Adrenal gland (tissue), 12 donors: ENCODE measurements around the gene LRRC9. TPM values are rescaled to one million over a fixed set of nuclear protein-coding genes. Genes with fewer than 3 reads are reported as not detected.

Source experiments
- DNase-seq, 7 donors: peaks; one replicate each; pipeline ENCODE4 v3.0.0-alpha.2; 2019 to 2020
- H3K27ac ChIP-seq, 5 donors: fragments of 200-600 bp; sonication (generic) in 4 of 5; 1 replicate in 3 of 5; 2 replicates in 2 of 5; pipeline versions ENCODE4 v1.5.1 to v1.8.0; 2016 to 2020; ENCODE audit warnings: mild to moderate bottlenecking in 1 of 5
- H3K27me3 ChIP-seq: fragments of 200-600 bp; 2 replicates; pipeline ENCODE4 v1.8.0; 2021
- H3K36me3 ChIP-seq, 2 donors: fragments of 200-600 bp; replicated peaks in 1 of 2; 1 replicate in 1 of 2; 2 replicates in 1 of 2; pipeline versions ENCODE4 v1.5.1 to v1.8.0; 2018 to 2022
- H3K4me1 ChIP-seq, 2 donors: fragments of 200-600 bp; replicated peaks in 1 of 2; 1 replicate in 1 of 2; 2 replicates in 1 of 2; pipeline versions ENCODE4 v1.5.1 to v1.8.0; 2018 to 2021
- H3K4me3 ChIP-seq, 4 donors: fragments of 200-600 bp; sonication (generic) in 3 of 4; one replicate each; pipeline ENCODE4 v1.5.1; 2016 to 2018
- H3K9me3 ChIP-seq, 3 donors: fragments of 200-600 bp; sonication (generic) in 1 of 3; replicated peaks in 1 of 3; 1 replicate in 2 of 3; 2 replicates in 1 of 3; pipeline versions ENCODE4 v1.5.1 to v1.8.0; 2016 to 2021
- POLR2A ChIP-seq, 2 donors: fragments of 450-650 bp; IDR thresholded peaks; one replicate each; pipeline ENCODE4 v1.6.1; 2017; ENCODE audit warnings: antibody characterized with exemption in 2 of 2, mild to moderate bottlenecking in 2 of 2, moderate library complexity in 1 of 2
- WGBS, 4 donors: extraction: QIAGEN DNeasy Blood & Tissue Kit in 2 of 4; methylation state at CpG; one replicate each; pipeline versions ENCODE4 v1.1.5 to v1.1.7; 2013 to 2017; 5-methylcytosine and 5-hydroxymethylcytosine counted together
- intact Hi-C, 2 donors: fragments of 100-400 bp; cut with DNase I; formaldehyde crosslinking; loops; one replicate each; pipeline versions ENCODE4 v1.14.1 to v1.15.0; 2022 to 2023
- polyA plus RNA-seq, 3 donors: library from polyadenylated mRNA; stranded (reverse); fragments of 200-250 nt in 2 of 3; fragments of 350-450 nt in 1 of 3; fragmentation: Illumina TruSeq in 1 of 3; extraction: RNeasy Lipid Tissue Mini Kit (QIAGEN cat#74804) in 1 of 3; gene quantifications; one replicate each; pipeline ENCODE4 v1.2.3, GENCODE V29; 2013 to 2014
- total RNA-seq, 9 donors: library from RNA; depleted of rRNA in 4 of 9; stranded (reverse); fragments of >200 nt in 4 of 9; fragments of 120-200 nt in 1 of 9; fragmentation: NEBNext Ultra II Directional in 1 of 9; extraction: Animal tissue kit (Norgen Biotek cat#: 25700) in 1 of 9; gene quantifications; one replicate each; pipeline versions ENCODE4 v1.1.0 to v1.2.4, GENCODE V29; 2013 to 2023
- TF ChIP-seq, protein P1 (sequence below), 6 experiments: fragments of 450-650 bp in 4 of 6; fragments of 200-600 bp in 2 of 6; sonication (generic) in 1 of 6; IDR thresholded peaks; 1 replicate in 5 of 6; 2 replicates in 1 of 6; pipeline versions ENCODE4 v1.5.1 to v1.8.0; 2016 to 2021; ENCODE audit warnings: antibody characterized with exemption in 6 of 6, mild to moderate bottlenecking in 2 of 6, moderate library complexity in 1 of 6
- donor health status: healthy with polysubstance abuse.
- donor health status: Bipolar disorder and iron deficiency.
- donor health status: DM: yes; HTN: yes; CAD: no.
- donor health status: DM: no; HTN: no; CAD: no.
- donor health status: DM: no; HTN: no; CAD: no.
- donor health status: DM: yes; HTN: yes; CAD: no.

LRRC9 gene
- total and polyA plus RNA-seq, 12 donors: 0.14 to 1.2 (median 0.65) TPM; not detected in 8

DNA sequence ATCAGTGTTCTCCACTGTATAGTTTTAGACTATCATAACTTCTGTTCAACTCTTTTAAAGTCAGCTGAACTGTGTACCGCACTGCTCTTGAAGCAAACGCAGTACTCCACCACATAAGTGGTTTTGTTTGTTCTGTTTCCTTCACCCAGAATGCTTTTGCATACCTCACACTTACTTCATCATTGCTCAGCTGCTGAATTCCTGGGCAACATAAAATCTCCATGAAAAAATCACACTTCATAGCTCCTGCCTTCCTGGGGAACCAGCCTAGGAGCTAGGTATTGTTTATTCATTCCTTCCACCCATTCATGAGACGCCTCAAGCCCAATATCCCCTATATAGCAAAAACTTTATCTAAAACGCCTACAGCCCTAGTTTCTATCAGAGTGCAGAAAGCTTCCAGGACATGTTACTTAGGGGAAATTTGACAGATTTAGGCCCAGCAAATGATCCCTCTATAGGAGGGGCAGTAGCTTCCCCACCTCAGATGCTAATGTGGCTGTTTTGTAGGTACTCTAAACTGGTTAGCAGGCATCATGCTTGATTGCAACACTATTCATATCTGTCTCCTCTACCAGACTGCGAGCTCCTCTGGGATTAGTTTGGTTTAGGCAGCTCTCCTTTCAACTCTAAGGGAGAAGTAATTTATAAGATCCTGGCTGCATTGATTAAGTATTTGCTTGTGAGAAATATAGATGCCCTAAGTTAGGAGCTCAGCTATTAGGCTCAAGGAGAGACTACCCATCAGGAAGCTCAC is 44.5 kb downstream of the LRRC9 start:
- no peaks in the 10 kb centered on the region for H3K4me1 ChIP-seq
- intact Hi-C loops: loop anchor here (5.0 to 10.0 kb wide), 2 partner anchors 220 to 223 kb away; no protein-coding TSS in a partner anchor
- no peaks in the 10 kb centered on the region for H3K9me3 ChIP-seq
- no peaks in the 10 kb centered on the region for H3K27me3 ChIP-seq
- no peak for DNase-seq
- no peak overlapping the region for H3K27ac ChIP-seq
- no peak overlapping the region for H3K4me3 ChIP-seq
- 61 to 74% (median 62%) methylated on average over 5 of the region's 5 CpGs for WGBS, 4 donors
- no peaks in the 10 kb centered on the region for H3K36me3 ChIP-seq
- no peak for TF ChIP-seq POLR2A (IDR thresholded peaks at IDR 0.05)
- TF ChIP-seq, protein P1, sequence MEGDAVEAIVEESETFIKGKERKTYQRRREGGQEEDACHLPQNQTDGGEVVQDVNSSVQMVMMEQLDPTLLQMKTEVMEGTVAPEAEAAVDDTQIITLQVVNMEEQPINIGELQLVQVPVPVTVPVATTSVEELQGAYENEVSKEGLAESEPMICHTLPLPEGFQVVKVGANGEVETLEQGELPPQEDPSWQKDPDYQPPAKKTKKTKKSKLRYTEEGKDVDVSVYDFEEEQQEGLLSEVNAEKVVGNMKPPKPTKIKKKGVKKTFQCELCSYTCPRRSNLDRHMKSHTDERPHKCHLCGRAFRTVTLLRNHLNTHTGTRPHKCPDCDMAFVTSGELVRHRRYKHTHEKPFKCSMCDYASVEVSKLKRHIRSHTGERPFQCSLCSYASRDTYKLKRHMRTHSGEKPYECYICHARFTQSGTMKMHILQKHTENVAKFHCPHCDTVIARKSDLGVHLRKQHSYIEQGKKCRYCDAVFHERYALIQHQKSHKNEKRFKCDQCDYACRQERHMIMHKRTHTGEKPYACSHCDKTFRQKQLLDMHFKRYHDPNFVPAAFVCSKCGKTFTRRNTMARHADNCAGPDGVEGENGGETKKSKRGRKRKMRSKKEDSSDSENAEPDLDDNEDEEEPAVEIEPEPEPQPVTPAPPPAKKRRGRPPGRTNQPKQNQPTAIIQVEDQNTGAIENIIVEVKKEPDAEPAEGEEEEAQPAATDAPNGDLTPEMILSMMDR (IDR thresholded peaks at IDR 0.05): no peak

DNA sequence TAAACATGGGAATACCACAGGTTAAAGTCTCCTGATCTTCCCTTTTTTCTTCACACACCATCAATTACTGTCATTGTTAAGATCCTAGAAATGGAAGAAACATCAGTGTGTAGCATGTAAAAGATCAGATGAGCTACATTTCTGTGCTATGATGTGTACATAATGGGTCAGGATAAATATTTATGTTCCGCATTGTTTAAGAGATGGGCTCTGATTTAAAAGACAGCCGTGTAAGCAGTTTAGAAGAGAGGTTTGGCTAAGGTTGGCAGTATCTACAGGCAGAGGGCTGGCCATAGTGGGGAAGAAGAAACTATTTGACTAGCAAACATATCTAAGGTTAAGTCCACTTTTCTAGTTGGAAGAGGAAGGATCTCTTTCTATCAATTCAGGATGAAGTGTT is 49.4 kb downstream of the LRRC9 start:
- H3K36me3 ChIP-seq: no peaks in the 10 kb centered on the region
- DNase-seq: no peak
- no peaks in the 10 kb centered on the region for H3K9me3 ChIP-seq
- H3K27me3 ChIP-seq: no peaks in the 10 kb centered on the region
- 73 to 86% (median 84%) methylated on average over 2 of the region's 2 CpGs for WGBS, 4 donors
- no peak overlapping the region for H3K27ac ChIP-seq
- H3K4me3 ChIP-seq: no peak overlapping the region
- H3K4me1 ChIP-seq: no peaks in the 10 kb centered on the region
- TF ChIP-seq, protein P1 (IDR thresholded peaks at IDR 0.05): no peak
- no peak for TF ChIP-seq POLR2A (IDR thresholded peaks at IDR 0.05)
- intact Hi-C loops: loop anchor here (5.0 to 10.0 kb wide), 2 partner anchors 215 to 218 kb away; no protein-coding TSS in a partner anchor

DNA sequence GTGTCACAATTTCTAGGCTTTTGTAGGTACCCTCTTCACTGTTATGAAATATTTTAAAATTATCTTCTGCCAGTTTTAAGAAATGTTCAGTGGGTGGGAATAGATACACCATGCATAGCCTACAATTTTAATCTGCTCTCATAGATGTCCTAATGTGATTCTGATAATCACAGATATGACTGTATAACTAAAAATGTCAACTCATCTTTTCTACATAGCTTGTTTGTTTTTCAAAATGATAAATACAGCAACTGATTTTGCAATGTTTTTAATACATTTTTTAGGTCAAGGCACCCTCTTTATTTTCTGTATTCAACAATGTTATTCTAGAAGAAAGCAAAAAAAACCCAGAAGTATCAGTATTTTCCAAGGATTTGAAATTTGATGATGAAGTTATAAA is 61.6 kb downstream of the LRRC9 start:
- TF ChIP-seq POLR2A (IDR thresholded peaks at IDR 0.05): no peak
- TF ChIP-seq, protein P1 (IDR thresholded peaks at IDR 0.05): no peak
- intact Hi-C loops: no loop called here
- H3K27me3 ChIP-seq: no peaks in the 10 kb centered on the region
- H3K9me3 ChIP-seq: no peaks in the 10 kb centered on the region
- no peak for DNase-seq
- H3K36me3 ChIP-seq: no peaks in the 10 kb centered on the region
- no peak overlapping the region for H3K4me3 ChIP-seq
- H3K4me1 ChIP-seq: no peaks in the 10 kb centered on the region
- H3K27ac ChIP-seq: no peak overlapping the region

DNA sequence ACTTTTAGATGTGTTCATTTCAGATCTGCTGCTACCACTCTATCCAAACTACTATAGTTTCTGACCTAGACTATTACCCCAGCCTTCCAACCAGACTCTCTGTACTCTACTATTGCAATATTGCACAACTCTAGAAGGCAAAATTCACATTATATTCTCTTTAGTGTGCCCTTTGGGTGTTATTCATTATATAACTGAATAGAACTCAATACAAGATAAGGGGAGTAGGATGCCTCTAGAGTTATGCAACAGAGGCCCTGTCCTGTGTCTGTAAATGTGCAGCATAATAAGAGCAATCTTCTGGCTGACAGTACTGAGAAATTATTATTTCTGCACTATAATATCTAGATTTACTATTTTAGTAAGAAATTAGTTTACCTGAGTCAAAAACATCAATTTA is 63.1 kb downstream of the LRRC9 start:
- TF ChIP-seq POLR2A (IDR thresholded peaks at IDR 0.05): no peak
- TF ChIP-seq, protein P1 (IDR thresholded peaks at IDR 0.05): no peak
- H3K4me1 ChIP-seq: no peaks in the 10 kb centered on the region
- no peaks in the 10 kb centered on the region for H3K36me3 ChIP-seq
- intact Hi-C loops: no loop called here
- H3K27ac ChIP-seq: no peak overlapping the region
- H3K9me3 ChIP-seq: no peaks in the 10 kb centered on the region
- DNase-seq: no peak
- no peak overlapping the region for H3K4me3 ChIP-seq
- H3K27me3 ChIP-seq: no peaks in the 10 kb centered on the region
